Upper lobe of left lung (tissue), 6 donors: ENCODE data around the gene KCNK13. TPM values are rescaled to one million over a fixed set of nuclear protein-coding genes. Genes with fewer than 3 reads are reported as not detected.
"Not testable (repeated sequence)": the region's sequence is repeated elsewhere in the genome, so short reads cannot be mapped to it uniquely, and the experiment has no call there.

Source experiments
- ATAC-seq, 2 donors: fragments of 200-7000 bp; cut with Tn5 transposase; one replicate each; pipeline ENCODE4 v1.9.1; 2022; ENCODE audit warnings: mild to moderate bottlenecking in 2 of 2, moderate library complexity in 2 of 2; ENCODE audit not compliant: low FRiP score in 2 of 2
- DNase-seq, 2 donors: peaks; one replicate each; pipeline ENCODE4 v3.0.0-alpha.2; 2019 to 2020
- H3K27ac ChIP-seq, 4 donors: fragments of 200-600 bp; sonication (generic); one replicate each; pipeline ENCODE4 v1.5.1; 2016 to 2019
- H3K27me3 ChIP-seq, 4 donors: fragments of 200-600 bp; sonication (generic); one replicate each; pipeline ENCODE4 v1.5.1; 2017 to 2019
- H3K36me3 ChIP-seq, 4 donors: fragments of 200-600 bp; sonication (generic); one replicate each; pipeline ENCODE4 v1.5.1; 2016 to 2019
- H3K4me1 ChIP-seq, 4 donors: fragments of 200-600 bp; sonication (generic); one replicate each; pipeline ENCODE4 v1.5.1; 2018 to 2019
- H3K4me3 ChIP-seq, 4 donors: fragments of 200-600 bp; sonication (generic); one replicate each; pipeline ENCODE4 v1.5.1; 2017 to 2019; ENCODE audit warnings: mild to moderate bottlenecking in 2 of 4, moderate library complexity in 1 of 4
- H3K9me3 ChIP-seq, 4 donors: fragments of 200-600 bp; sonication (generic); one replicate each; pipeline ENCODE4 v1.5.1; 2018 to 2019
- EP300 ChIP-seq, 4 donors: sonication (generic); formaldehyde crosslinking; IDR thresholded peaks; one replicate each; pipeline ENCODE4 v1.5.1; 2017; ENCODE audit warnings: antibody characterized with exemption in 4 of 4, control low read depth in 2 of 4
- POLR2A ChIP-seq, 4 donors: fragments of 450-650 bp; IDR thresholded peaks; one replicate each; pipeline ENCODE4 v1.5.1; 2016 to 2017; ENCODE audit warnings: antibody characterized with exemption in 4 of 4, mild to moderate bottlenecking in 2 of 4
- POLR2AphosphoS5 ChIP-seq, 2 donors: sonication (generic); formaldehyde crosslinking; IDR thresholded peaks; one replicate each; pipeline ENCODE4 v1.5.1; 2017; ENCODE audit warnings: antibody characterized with exemption in 2 of 2
- WGBS, 2 donors: methylation state at CpG; one replicate each; pipeline ENCODE4 v1.1.5; 2017 to 2018; 5-methylcytosine and 5-hydroxymethylcytosine counted together
- total RNA-seq, 6 donors: library from RNA; depleted of rRNA in 4 of 6; stranded (reverse); fragments of >200 nt in 4 of 6; gene quantifications; one replicate each; pipeline versions ENCODE4 v1.1.0 to v1.2.1, GENCODE V29; 2016 to 2021
- TF ChIP-seq, protein P1 (sequence below), 6 experiments: fragments of 450-650 bp in 4 of 6; fragments of 200-600 bp in 2 of 6; sonication (generic) in 2 of 6; IDR thresholded peaks; one replicate each; pipeline ENCODE4 v1.5.1; 2016 to 2019; ENCODE audit warnings: antibody characterized with exemption in 6 of 6
- donor health status: DM: no; HTN: no; CAD: no; lungs with moderate emphysema.
- donor health status: DM: no; HTN: yes; CAD: no; lungs with severe emphysema.

Gene KCNK13
- total RNA-seq, 6 donors from 2014 or later = 0.22 to 3.0 (median 1.2) TPM; not detected in 2

DNA sequence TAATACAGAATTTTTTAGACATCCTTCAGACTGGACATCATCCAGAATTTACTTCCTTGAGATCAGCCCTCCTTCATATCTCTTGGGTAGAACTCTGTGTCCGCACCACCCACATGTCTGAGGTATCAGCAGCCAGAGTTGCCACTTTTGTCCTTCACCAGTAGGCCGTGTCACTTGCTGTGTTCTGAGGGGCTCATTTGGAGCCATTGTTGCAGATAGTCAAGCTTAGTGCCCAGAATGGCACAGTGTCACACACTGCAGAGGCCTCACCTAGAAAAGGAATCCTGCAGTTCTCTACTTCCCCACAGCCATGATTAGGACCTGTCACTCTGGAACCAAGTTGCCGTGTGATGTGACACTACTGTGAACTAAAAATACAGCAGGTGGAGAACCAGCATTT is 36.9 kb upstream of the KCNK13 start:
- WGBS, 2 donors = 94 to 97% methylated on average over 3 of the region's 3 CpGs

DNA sequence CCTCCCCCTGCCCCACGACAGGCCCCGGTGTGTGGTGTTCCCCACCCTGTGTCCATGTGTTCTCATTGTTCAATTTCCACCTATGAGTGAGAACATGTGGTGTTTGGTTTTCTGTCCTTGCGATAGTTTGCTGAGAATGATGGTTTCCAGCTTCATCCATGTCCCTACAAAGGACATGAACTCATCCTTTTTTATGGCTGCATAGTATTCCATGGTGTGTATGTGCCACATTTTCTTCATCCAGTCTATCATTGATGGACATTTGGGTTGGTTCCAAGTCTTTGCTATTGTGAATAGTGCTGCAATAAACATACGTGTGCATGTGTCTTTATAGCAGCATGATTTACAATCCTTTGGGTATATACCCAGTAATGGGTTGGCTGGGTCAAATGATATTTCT is 35.2 kb upstream of the KCNK13 start:
- peaks cover 0 to 19% (median 11%) of the 10 kb centered on the region in 4 donors for H3K36me3 ChIP-seq
- H3K9me3 ChIP-seq, H3K27me3 ChIP-seq, H3K4me3 ChIP-seq, H3K4me1 ChIP-seq, DNase-seq, H3K27ac ChIP-seq, ATAC-seq: not testable (repeated sequence)
- 93 to 96% methylated on average over 4 of the region's 4 CpGs for WGBS, 2 donors

More for the DNA sequence above, 36.9 kb upstream of the KCNK13 start:
- Histone ChIP-seq H3K9me3 (no peaks in the 10 kb centered on the region), H3K36me3 (peaks cover 0 to 26% (median 14%) of the 10 kb centered on the region in 4 donors), H3K27ac (no peak overlapping the region), H3K4me3 (no peak overlapping the region), H3K27me3 (no peaks in the 10 kb centered on the region), H3K4me1 (no peaks in the 10 kb centered on the region)
- no peak for DNase-seq
- TF ChIP-seq POLR2AphosphoS5 (IDR thresholded peaks at IDR 0.05) (no peak), POLR2A (IDR thresholded peaks at IDR 0.05) (no peak), EP300 (IDR thresholded peaks at IDR 0.05) (no peak)
- TF ChIP-seq, protein P1, sequence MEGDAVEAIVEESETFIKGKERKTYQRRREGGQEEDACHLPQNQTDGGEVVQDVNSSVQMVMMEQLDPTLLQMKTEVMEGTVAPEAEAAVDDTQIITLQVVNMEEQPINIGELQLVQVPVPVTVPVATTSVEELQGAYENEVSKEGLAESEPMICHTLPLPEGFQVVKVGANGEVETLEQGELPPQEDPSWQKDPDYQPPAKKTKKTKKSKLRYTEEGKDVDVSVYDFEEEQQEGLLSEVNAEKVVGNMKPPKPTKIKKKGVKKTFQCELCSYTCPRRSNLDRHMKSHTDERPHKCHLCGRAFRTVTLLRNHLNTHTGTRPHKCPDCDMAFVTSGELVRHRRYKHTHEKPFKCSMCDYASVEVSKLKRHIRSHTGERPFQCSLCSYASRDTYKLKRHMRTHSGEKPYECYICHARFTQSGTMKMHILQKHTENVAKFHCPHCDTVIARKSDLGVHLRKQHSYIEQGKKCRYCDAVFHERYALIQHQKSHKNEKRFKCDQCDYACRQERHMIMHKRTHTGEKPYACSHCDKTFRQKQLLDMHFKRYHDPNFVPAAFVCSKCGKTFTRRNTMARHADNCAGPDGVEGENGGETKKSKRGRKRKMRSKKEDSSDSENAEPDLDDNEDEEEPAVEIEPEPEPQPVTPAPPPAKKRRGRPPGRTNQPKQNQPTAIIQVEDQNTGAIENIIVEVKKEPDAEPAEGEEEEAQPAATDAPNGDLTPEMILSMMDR (IDR thresholded peaks at IDR 0.05) = no peak
- no peak for ATAC-seq

DNA sequence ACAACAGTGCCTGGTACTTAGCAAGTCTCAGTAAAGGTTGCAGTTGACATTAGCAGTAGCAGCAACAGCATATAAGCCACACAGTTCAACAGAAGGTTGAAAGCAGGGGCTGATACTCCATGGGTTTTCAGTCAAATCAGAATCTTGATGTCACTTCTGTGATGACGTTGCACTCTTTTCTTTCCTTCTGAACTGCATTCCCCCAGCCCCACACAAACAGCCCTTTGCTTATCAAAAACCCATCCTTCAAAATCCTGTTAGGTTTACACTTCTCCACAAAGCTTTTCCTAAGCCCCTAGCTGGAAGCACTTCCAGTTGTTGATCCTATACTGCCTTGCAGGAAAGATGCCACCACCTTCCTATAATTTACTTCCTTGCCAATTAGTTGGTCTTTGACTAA is 34.0 kb upstream of the KCNK13 start:
- H3K36me3 ChIP-seq = peaks cover 0 to 22% (median 5%) of the 10 kb centered on the region in 4 donors
- H3K27ac ChIP-seq = no peak overlapping the region
- ATAC-seq (no peak), DNase-seq (no peak)
- no peaks in the 10 kb centered on the region for H3K27me3 ChIP-seq
- no peaks in the 10 kb centered on the region for H3K4me1 ChIP-seq
- no peaks in the 10 kb centered on the region for H3K9me3 ChIP-seq
- TF ChIP-seq POLR2AphosphoS5 (IDR thresholded peaks at IDR 0.05) (no peak), POLR2A (IDR thresholded peaks at IDR 0.05) (no peak), EP300 (IDR thresholded peaks at IDR 0.05) (no peak)
- TF ChIP-seq, protein P1 (IDR thresholded peaks at IDR 0.05) = no peak
- no peak overlapping the region for H3K4me3 ChIP-seq
- whole genome bisulfite sequencing, 2 donors = 81 to 85% methylated on average over 1 of the region's 1 CpG

DNA sequence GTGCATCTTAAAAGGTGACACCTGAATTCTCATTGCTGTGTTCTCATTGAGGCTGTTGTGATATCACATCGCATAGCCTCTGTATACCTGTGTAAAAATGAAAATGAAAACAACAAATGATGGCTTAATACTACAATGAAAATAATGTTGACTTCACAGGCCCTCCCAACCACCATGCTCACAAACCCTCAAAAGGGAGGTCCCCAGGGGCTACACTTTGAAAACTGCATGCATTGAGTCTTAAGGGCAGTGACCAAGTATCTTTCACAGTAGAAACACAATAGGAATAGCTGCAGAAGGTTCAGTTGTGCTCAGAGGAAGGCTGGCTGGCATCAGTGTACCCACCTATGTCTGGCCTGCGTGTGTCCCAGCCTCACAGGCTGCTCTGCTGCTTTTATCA is 27.6 kb upstream of the KCNK13 start:
- Histone ChIP-seq H3K27ac (no peak overlapping the region), H3K27me3 (no peaks in the 10 kb centered on the region), H3K4me1 (no peaks in the 10 kb centered on the region), H3K36me3 (peaks cover 0 to 25% (median 3%) of the 10 kb centered on the region in 4 donors), H3K4me3 (no peak overlapping the region), H3K9me3 (no peaks in the 10 kb centered on the region)
- ATAC-seq (no peak), DNase-seq (no peak)
- 93 to 97% methylated on average over 2 of the region's 2 CpGs for WGBS, 2 donors
- no peak for TF ChIP-seq POLR2A (IDR thresholded peaks at IDR 0.05)
- TF ChIP-seq, protein P1 (IDR thresholded peaks at IDR 0.05) = no peak

DNA sequence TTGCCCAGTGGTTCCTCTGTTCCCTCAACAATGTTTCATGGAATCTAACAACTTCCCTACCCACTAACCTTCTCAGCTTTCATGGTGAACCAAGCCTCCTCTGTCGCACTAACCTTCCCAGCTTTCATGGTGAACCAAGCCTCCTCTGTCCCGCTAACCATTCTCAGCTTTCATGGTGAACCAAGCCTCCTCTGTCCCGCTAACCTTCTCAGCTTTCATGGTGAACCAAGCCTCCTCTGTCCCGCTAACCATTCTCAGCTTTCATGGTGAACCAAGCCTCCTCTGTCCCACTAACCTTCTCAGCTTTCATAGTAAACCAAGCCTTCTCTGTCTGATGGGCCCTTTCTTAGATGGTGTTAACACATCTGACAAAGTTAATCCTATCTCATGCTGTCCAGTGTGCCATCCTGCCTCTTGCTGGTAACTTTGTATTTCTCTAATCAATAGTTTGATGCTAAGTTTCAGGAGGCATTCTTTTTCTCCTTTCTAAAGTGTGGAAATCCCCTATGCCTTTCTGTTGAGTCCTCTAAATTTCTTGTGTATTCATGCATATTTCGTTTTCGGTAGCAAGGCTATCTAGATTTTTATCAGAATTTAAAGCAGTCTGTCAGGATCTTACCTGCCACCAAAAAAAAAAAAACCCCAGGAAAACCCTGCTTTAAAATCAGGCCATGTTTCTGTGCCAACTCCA is 26.8 kb upstream of the KCNK13 start:
- 91 to 97% methylated on average over 6 of the region's 6 CpGs for WGBS, 2 donors
- H3K27me3 ChIP-seq = no peaks in the 10 kb centered on the region
- H3K4me3 ChIP-seq = no peak overlapping the region
- ATAC-seq (no peak), DNase-seq (no peak)
- TF ChIP-seq, protein P1 (IDR thresholded peaks at IDR 0.05) = no peak
- TF ChIP-seq POLR2A (IDR thresholded peaks at IDR 0.05) (no peak), EP300 (IDR thresholded peaks at IDR 0.05) (no peak)
- no peak overlapping the region for H3K27ac ChIP-seq
- H3K4me1 ChIP-seq = no peaks in the 10 kb centered on the region
- H3K36me3 ChIP-seq = peaks cover 0 to 25% (median 3%) of the 10 kb centered on the region in 4 donors
- H3K9me3 ChIP-seq = no peaks in the 10 kb centered on the region
